Measurements from ENCODE around the gene CLEC12A.

GRCh38 chr12:9932270-9932669, 38.9 kb upstream of the CLEC12A start, which contains the start of gene CLEC2A:
- TF ChIP-seq, protein P1, sequence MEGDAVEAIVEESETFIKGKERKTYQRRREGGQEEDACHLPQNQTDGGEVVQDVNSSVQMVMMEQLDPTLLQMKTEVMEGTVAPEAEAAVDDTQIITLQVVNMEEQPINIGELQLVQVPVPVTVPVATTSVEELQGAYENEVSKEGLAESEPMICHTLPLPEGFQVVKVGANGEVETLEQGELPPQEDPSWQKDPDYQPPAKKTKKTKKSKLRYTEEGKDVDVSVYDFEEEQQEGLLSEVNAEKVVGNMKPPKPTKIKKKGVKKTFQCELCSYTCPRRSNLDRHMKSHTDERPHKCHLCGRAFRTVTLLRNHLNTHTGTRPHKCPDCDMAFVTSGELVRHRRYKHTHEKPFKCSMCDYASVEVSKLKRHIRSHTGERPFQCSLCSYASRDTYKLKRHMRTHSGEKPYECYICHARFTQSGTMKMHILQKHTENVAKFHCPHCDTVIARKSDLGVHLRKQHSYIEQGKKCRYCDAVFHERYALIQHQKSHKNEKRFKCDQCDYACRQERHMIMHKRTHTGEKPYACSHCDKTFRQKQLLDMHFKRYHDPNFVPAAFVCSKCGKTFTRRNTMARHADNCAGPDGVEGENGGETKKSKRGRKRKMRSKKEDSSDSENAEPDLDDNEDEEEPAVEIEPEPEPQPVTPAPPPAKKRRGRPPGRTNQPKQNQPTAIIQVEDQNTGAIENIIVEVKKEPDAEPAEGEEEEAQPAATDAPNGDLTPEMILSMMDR (IDR thresholded peaks at IDR 0.05) = no peak
- no peak for TF ChIP-seq EZH2 (IDR thresholded peaks at IDR 0.05; ENCODE audit: borderline replicate concordance, insufficient read depth, low read depth, low read length, poor library complexity, severe bottlenecking)
